Measurements from ENCODE around the gene CD6.

GRCh38 chr11:61025821-61026120, 54.3 kb downstream of the CD6 start:
- no peak for TF ChIP-seq CTCF (IDR thresholded peaks at IDR 0.05 in 2 of 3, conservative IDR thresholded peaks at IDR 0.05 in 1 of 3; ENCODE audit: control insufficient read depth in 2 of 3, extremely low read depth in 1 of 3, insufficient read depth in 1 of 3, low read depth in 3 of 3, low read length in 3 of 3)
- no peak for TF ChIP-seq EP300 (IDR thresholded peaks at IDR 0.05; ENCODE audit: borderline replicate concordance in 1 of 2, control insufficient read depth in 1 of 2, low read depth in 2 of 2, low read length in 2 of 2)
- no peak for TF ChIP-seq CBX3 (IDR thresholded peaks at IDR 0.05; ENCODE audit: borderline replicate concordance, low read depth)
- no peak for TF ChIP-seq SIN3A (IDR thresholded peaks at IDR 0.05; ENCODE audit: low read depth, low read length)
- no peak for TF ChIP-seq POLR2A (IDR thresholded peaks at IDR 0.05; ENCODE audit: low read depth, low read length)
- TF ChIP-seq BRCA1 (IDR thresholded peaks at IDR 0.05; ENCODE audit: low read depth, low read length), result no peak
- no peak for TF ChIP-seq RELA (IDR thresholded peaks at IDR 0.05; ENCODE audit: borderline replicate concordance, partially characterized antibody)
- no peak for TF ChIP-seq EZH2 (IDR thresholded peaks at IDR 0.05; ENCODE audit: borderline replicate concordance, control insufficient read depth, low read depth, low read length)
- TF ChIP-seq MTA3 (IDR thresholded peaks at IDR 0.05; ENCODE audit: borderline replicate concordance, low read length), result no peak
- no peak for TF ChIP-seq BCL3 (IDR thresholded peaks at IDR 0.05; ENCODE audit: borderline replicate concordance, insufficient read depth, low read depth, low read length, poor library complexity, severe bottlenecking)
- no peak for TF ChIP-seq USF2 (IDR thresholded peaks at IDR 0.05; ENCODE audit: borderline replicate concordance, low read depth, low read length)
- no peak for TF ChIP-seq MAX (IDR thresholded peaks at IDR 0.05; ENCODE audit: low read depth, low read length)
- TF ChIP-seq EED (IDR thresholded peaks at IDR 0.05; ENCODE audit: low read depth), result no peak
- no peak for TF ChIP-seq SUZ12 (IDR thresholded peaks at IDR 0.05; ENCODE audit: unreplicated experiment)
